ENCODE data around the gene CLDN10. TPM values are rescaled to one million over a fixed set of nuclear protein-coding genes. Genes with fewer than 3 reads are reported as not detected.

The CLDN10 gene
- total and polyA plus RNA-seq, 2 of the 8 experiments (the other 6 are each of a cell fraction or from before 2014, with no cell fraction given): 41.2 to 43.6 TPM

- Histone ChIP-seq H2AK5ac (ENCODE audit: low read depth, low read length) (no peak overlapping the region), H3K56ac (replicated peaks; ENCODE audit: insufficient read length, low read depth, low read length) (no peak overlapping the region), H2BK5ac (ENCODE audit: low read depth, low read length) (no peak overlapping the region), H3K27ac (ENCODE audit: low read depth, low read length) (no peak overlapping the region), H3K36me3 (ENCODE audit: control insufficient read depth in 2 of 4, insufficient read depth in 4 of 4, low read length in 3 of 4) (no peaks in the 10 kb centered on the region), H3K27me3 (replicated peaks in 1 of 4; ENCODE audit: control insufficient read depth in 3 of 4, extremely low read depth in 1 of 4, insufficient read depth in 3 of 4, low read length in 3 of 4) (no peaks in the 10 kb centered on the region), H3K79me2 (ENCODE audit: control insufficient read depth in 1 of 2, insufficient read depth in 2 of 2, low read length in 2 of 2) (no peaks in the 10 kb centered on the region), H4K8ac (ENCODE audit: extremely low read depth, insufficient read depth, low read length) (no peak overlapping the region), H4K91ac (replicated peaks; ENCODE audit: insufficient read length, low read length) (no peak overlapping the region), H3K4me2 (ENCODE audit: insufficient read depth in 1 of 2, low read depth in 2 of 2, low read length in 2 of 2) (no peak overlapping the region), H3K4me1 (replicated peaks in 1 of 4; ENCODE audit: control insufficient read depth in 3 of 4, insufficient read depth in 4 of 4, low read length in 3 of 4) (peaks cover 0 to 3% (median 0%) of the 10 kb centered on the region in 4 experiments; a peak in 1 of 7 replicates), H2BK120ac (replicated peaks; ENCODE audit: low read depth, low read length) (no peak overlapping the region), H4K20me1 (replicated peaks in 1 of 2; ENCODE audit: control insufficient read depth in 1 of 2, insufficient read depth in 2 of 2, low read length in 2 of 2) (no peaks in the 10 kb centered on the region), H3K23ac (ENCODE audit: insufficient read length) (no peak overlapping the region), H2BK15ac (ENCODE audit: low read length) (no peak overlapping the region), H3K23me2 (ENCODE audit: low read depth, low read length) (no peaks in the 10 kb centered on the region), H3K4ac (replicated peaks; ENCODE audit: insufficient read length, low read depth, low read length) (no peak overlapping the region), H3K9ac (replicated peaks in 1 of 4; ENCODE audit: extremely low read depth in 1 of 4, low read depth in 3 of 4, low read length in 3 of 4) (no peak overlapping the region), H3K18ac (ENCODE audit: extremely low read depth, low read length) (no peak overlapping the region), H2AFZ (ENCODE audit: low read length) (peak overlapping the region; percentile 57; the same call in 1 of the 2 replicates), H4K5ac (ENCODE audit: insufficient read length, low read depth, low read length) (no peak overlapping the region), H3K79me1 (ENCODE audit: low read depth, low read length) (no peaks in the 10 kb centered on the region), H2BK20ac (ENCODE audit: low read length) (no peak overlapping the region), H3K4me3 (ENCODE audit: extremely low read depth in 1 of 4, insufficient read depth in 2 of 4, low read depth in 3 of 4, low read length in 4 of 4) (no peak overlapping the region), H3K14ac (ENCODE audit: insufficient read length) (no peak overlapping the region), H3K9me3 (ENCODE audit: insufficient read depth in 2 of 2, low read depth in 1 of 2, low read length in 1 of 2) (no peaks in the 10 kb centered on the region), H2BK12ac (ENCODE audit: low read depth, low read length) (no peak overlapping the region)
- ChIA-PET CTCF (ENCODE audit: partially characterized antibody) (interaction anchor here (1.2 kb wide), 1 partner anchor 17 kb away, joined by 3 read pairs; no protein-coding TSS in a partner anchor), POLR2A (ENCODE audit: partially characterized antibody) (no interaction called here)
- no peak for TF ChIP-seq CBX5 (IDR thresholded peaks at IDR 0.05; ENCODE audit: low read depth, low read length)
- TF ChIP-seq SIN3A (conservative IDR thresholded peaks at IDR 0.05 in 1 of 2, IDR thresholded peaks at IDR 0.05 in 1 of 2; ENCODE audit: low read depth in 1 of 2, low read length in 2 of 2): no peak
- TF ChIP-seq SIX5 (IDR thresholded peaks at IDR 0.05; ENCODE audit: low read depth, low read length): no peak
- TF ChIP-seq YY1 (IDR thresholded peaks at IDR 0.05; ENCODE audit: low read depth, low read length): no peak
- TF ChIP-seq TEAD4 (IDR thresholded peaks at IDR 0.05; ENCODE audit: low read depth, low read length): no peak
- TF ChIP-seq FOSL1 (IDR thresholded peaks at IDR 0.05; ENCODE audit: insufficient read depth, low read depth, low read length): no peak
- no peak for TF ChIP-seq EZH2 (IDR thresholded peaks at IDR 0.05; ENCODE audit: low read depth, low read length, severe bottlenecking)
- TF ChIP-seq TCF12 (IDR thresholded peaks at IDR 0.05; ENCODE audit: low read depth, low read length): no peak
- TF ChIP-seq TAF1 (IDR thresholded peaks at IDR 0.05; ENCODE audit: low read depth, low read length): no peak
- no peak for TF ChIP-seq HDAC2 (IDR thresholded peaks at IDR 0.05; ENCODE audit: borderline replicate concordance in 1 of 2, low read depth in 2 of 2, low read length in 2 of 2)
- TF ChIP-seq SAP30 (IDR thresholded peaks at IDR 0.05; ENCODE audit: insufficient read depth, insufficient replicate concordance, low read length): no peak
- no peak for TF ChIP-seq JUN (IDR thresholded peaks at IDR 0.05; ENCODE audit: low read depth, low read length)
- TF ChIP-seq NANOG (IDR thresholded peaks at IDR 0.05; ENCODE audit: insufficient read depth, low read depth, low read length, poor library complexity, severe bottlenecking): no peak
- TF ChIP-seq KDM4A (IDR thresholded peaks at IDR 0.05; ENCODE audit: low read depth, low read length, severe bottlenecking): no peak
- FAIRE-seq (peak; percentile 60), DNase-seq (ENCODE audit: low read depth in 1 of 2, low spot score in 2 of 2) (no peak)
- WGBS, 2 experiments (ENCODE audit: extremely low coverage in 1 of 2, insufficient coverage in 1 of 2, insufficient read length in 1 of 2, insufficient replicate concordance in 2 of 2, low coverage in 1 of 2, low lambda C conversion rate in 2 of 2, missing lambda C conversion rate in 1 of 2): 86% methylated on average over 5 of the region's 5 CpGs; no CpG with 5 or more reads in 1 of the 2 experiments
Observed at GRCh38 chr13:95530178-95530577, 22.3 kb upstream of the CLDN10 start.
